ENCODE results near the gene TBC1D5. TPM values are rescaled to one million over a fixed set of nuclear protein-coding genes. Genes with fewer than 3 reads are reported as not detected.

The TBC1D5 gene
- total RNA-seq, 1 experiment from 2014 or later, result 26.1 TPM

DNA sequence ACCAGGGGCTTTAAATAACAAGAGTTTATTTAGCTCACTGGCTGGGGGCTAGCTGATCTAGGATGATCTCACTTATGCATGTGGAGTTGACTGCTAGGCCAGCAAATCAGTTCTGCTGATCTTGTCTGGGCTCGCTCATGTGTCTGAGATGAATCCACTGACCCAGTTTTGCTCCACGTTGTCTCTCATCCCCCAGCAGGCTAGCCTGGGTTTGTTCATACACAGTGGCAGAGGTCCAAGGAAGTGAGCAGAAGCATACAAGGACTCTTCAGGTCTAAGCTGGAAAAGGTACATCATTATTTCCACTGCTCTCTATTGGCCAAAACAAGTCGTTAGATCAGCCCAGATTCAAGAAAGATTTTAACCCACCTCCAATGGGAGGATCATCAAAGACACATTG is 619.7 kb downstream of the TBC1D5 start (continued):
- TF ChIP-seq NFYB (CRISPR knock-in tag; conservative IDR thresholded peaks at IDR 0.05; ENCODE audit: low read depth), result no peak
- no peak for TF ChIP-seq ESRRA (CRISPR knock-in tag; IDR thresholded peaks at IDR 0.05; ENCODE audit: borderline replicate concordance)
- TF ChIP-seq RORB (CRISPR knock-in tag; IDR thresholded peaks at IDR 0.05), result no peak
- TF ChIP-seq FOXK1 (CRISPR knock-in tag; IDR thresholded peaks at IDR 0.05), result no peak
- TF ChIP-seq, protein P1, sequence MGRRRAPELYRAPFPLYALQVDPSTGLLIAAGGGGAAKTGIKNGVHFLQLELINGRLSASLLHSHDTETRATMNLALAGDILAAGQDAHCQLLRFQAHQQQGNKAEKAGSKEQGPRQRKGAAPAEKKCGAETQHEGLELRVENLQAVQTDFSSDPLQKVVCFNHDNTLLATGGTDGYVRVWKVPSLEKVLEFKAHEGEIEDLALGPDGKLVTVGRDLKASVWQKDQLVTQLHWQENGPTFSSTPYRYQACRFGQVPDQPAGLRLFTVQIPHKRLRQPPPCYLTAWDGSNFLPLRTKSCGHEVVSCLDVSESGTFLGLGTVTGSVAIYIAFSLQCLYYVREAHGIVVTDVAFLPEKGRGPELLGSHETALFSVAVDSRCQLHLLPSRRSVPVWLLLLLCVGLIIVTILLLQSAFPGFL (CRISPR knock-in tag; IDR thresholded peaks at IDR 0.05; ENCODE audit: borderline replicate concordance), result no peak
- no peak for TF ChIP-seq EMX1 (CRISPR knock-in tag; IDR thresholded peaks at IDR 0.05)
- TF ChIP-seq ELF4 (CRISPR knock-in tag; IDR thresholded peaks at IDR 0.05; ENCODE audit: low read depth), result no peak

DNA sequence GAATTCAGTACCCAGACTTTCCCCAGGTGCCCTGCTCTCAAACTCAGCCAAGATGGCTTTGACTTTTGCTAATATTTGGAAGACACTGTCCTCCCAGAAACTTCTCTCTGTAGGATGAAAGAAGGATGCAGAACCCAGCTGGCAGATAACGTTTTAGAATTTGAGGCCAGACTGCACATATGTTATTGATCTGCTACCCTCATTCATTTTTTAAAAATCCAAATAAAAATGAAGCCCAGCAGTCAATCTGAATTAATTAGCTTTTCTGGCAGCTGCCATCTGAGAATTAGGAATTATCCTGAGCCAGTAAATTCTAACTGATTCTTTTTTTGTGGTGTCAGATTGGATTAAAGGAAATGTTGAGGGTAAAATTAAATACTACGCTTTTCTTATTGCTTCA is 621.1 kb downstream of the TBC1D5 start:
- 0 out of 2 replicates have a peak, but pooled peaks cover 3% of the 10 kb centered on the region for H3K36me3 Mint-ChIP-seq
- POLR2A ChIA-PET, result no interaction called here
- H3K9me3 Mint-ChIP-seq, result peaks cover 13% of the 10 kb centered on the region

DNA sequence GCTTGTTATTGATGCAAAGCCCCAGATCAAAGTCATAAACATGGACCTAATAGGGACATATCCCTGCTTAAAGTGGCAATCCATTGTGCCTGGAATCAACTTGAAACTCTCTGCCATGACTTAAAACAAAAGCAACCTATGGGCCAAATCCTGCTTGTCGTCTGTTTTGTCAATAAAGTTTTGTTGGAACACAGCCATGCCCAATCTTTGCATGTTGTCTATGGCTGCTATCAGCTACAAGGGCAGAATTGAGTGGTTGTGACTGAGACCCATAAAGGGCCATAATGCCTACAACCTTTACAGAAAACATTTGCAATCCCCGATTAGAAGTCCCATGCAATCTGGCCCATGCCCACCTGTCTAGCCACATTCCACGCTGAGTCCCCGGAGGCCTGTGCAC is 622.3 kb downstream of the TBC1D5 start:
- CTCF ChIA-PET, result no interaction called here

More for the DNA sequence above, 621.1 kb downstream of the TBC1D5 start:
- Mint-ChIP-seq H3K27me3 (ENCODE audit: low read depth) (no peaks in the 10 kb centered on the region; the same call in 1 of the 2 replicates), H3K4me1 (no peaks in the 10 kb centered on the region), H3K4me3 (no peak overlapping the region), H3K27ac (no peak overlapping the region)
- TF ChIP-seq TCF7 (CRISPR knock-in tag; IDR thresholded peaks at IDR 0.05; ENCODE audit: low read depth), result no peak
- no peak for TF ChIP-seq CBFB (CRISPR knock-in tag; IDR thresholded peaks at IDR 0.05; ENCODE audit: low read depth)
- no peak for TF ChIP-seq EMX1 (CRISPR knock-in tag; IDR thresholded peaks at IDR 0.05)
- TF ChIP-seq GRHL2 (CRISPR knock-in tag; IDR thresholded peaks at IDR 0.05; ENCODE audit: insufficient replicate concordance, severe bottlenecking), result no peak
- no peak for TF ChIP-seq ZNF396 (CRISPR knock-in tag; IDR thresholded peaks at IDR 0.05; ENCODE audit: borderline replicate concordance)
- no peak for TF ChIP-seq HMGA2 (CRISPR knock-in tag; IDR thresholded peaks at IDR 0.05)
- TF ChIP-seq, protein P2, sequence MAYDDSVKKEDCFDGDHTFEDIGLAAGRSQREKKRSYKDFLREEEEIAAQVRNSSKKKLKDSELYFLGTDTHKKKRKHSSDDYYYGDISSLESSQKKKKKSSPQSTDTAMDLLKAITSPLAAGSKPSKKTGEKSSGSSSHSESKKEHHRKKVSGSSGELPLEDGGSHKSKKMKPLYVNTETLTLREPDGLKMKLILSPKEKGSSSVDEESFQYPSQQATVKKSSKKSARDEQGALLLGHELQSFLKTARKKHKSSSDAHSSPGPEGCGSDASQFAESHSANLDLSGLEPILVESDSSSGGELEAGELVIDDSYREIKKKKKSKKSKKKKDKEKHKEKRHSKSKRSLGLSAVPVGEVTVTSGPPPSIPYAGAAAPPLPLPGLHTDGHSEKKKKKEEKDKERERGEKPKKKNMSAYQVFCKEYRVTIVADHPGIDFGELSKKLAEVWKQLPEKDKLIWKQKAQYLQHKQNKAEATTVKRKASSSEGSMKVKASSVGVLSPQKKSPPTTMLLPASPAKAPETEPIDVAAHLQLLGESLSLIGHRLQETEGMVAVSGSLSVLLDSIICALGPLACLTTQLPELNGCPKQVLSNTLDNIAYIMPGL (CRISPR knock-in tag; IDR thresholded peaks at IDR 0.05), result no peak
- TF ChIP-seq SMAD3 (CRISPR knock-in tag; IDR thresholded peaks at IDR 0.05; ENCODE audit: borderline replicate concordance), result no peak
- no peak for TF ChIP-seq SOX15 (CRISPR knock-in tag; IDR thresholded peaks at IDR 0.05)
- TF ChIP-seq, protein P3, sequence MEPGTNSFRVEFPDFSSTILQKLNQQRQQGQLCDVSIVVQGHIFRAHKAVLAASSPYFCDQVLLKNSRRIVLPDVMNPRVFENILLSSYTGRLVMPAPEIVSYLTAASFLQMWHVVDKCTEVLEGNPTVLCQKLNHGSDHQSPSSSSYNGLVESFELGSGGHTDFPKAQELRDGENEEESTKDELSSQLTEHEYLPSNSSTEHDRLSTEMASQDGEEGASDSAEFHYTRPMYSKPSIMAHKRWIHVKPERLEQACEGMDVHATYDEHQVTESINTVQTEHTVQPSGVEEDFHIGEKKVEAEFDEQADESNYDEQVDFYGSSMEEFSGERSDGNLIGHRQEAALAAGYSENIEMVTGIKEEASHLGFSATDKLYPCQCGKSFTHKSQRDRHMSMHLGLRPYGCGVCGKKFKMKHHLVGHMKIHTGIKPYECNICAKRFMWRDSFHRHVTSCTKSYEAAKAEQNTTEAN (CRISPR knock-in tag; IDR thresholded peaks at IDR 0.05), result no peak
- CTCF ChIA-PET, result no interaction called here
- DNase-seq (ENCODE audit: low spot score), result no peak
- no peak for ATAC-seq

More for the DNA sequence above, 622.3 kb downstream of the TBC1D5 start:
- DNase-seq (ENCODE audit: low spot score) (no peak), ATAC-seq (no peak)
- POLR2A ChIA-PET, result no interaction called here
- Mint-ChIP-seq H3K27ac (no peak overlapping the region), H3K4me1 (no peaks in the 10 kb centered on the region), H3K27me3 (ENCODE audit: low read depth) (no peaks in the 10 kb centered on the region; the same call in 1 of the 2 replicates), H3K9me3 (peaks cover 13% of the 10 kb centered on the region), H3K36me3 (0 out of 2 replicates have a peak, but pooled peaks cover 3% of the 10 kb centered on the region), H3K4me3 (no peak overlapping the region)
- TF ChIP-seq, protein P4, sequence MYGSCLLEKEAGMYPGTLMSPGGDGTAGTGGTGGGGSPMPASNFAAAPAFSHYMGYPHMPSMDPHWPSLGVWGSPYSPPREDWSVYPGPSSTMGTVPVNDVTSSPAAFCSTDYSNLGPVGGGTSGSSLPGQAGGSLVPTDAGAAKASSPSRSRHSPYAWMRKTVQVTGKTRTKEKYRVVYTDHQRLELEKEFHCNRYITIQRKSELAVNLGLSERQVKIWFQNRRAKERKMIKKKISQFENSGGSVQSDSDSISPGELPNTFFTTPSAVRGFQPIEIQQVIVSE (CRISPR knock-in tag; IDR thresholded peaks at IDR 0.05; ENCODE audit: borderline replicate concordance), result no peak
- TF ChIP-seq ZNF396 (CRISPR knock-in tag; IDR thresholded peaks at IDR 0.05; ENCODE audit: borderline replicate concordance) (no peak), TCF7 (CRISPR knock-in tag; IDR thresholded peaks at IDR 0.05; ENCODE audit: low read depth) (no peak)
- TF ChIP-seq, protein P5, sequence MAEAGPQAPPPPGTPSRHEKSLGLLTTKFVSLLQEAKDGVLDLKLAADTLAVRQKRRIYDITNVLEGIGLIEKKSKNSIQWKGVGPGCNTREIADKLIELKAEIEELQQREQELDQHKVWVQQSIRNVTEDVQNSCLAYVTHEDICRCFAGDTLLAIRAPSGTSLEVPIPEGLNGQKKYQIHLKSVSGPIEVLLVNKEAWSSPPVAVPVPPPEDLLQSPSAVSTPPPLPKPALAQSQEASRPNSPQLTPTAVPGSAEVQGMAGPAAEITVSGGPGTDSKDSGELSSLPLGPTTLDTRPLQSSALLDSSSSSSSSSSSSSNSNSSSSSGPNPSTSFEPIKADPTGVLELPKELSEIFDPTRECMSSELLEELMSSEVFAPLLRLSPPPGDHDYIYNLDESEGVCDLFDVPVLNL (CRISPR knock-in tag; IDR thresholded peaks at IDR 0.05; ENCODE audit: borderline replicate concordance, low read depth), result no peak

All from WTC11 (cell line).